Hair follicle dermal papilla cell (primary cell): ENCODE data around the gene GALNT1. TPM values are rescaled to one million over a fixed set of nuclear protein-coding genes. Genes with fewer than 3 reads are reported as not detected.

ENCODE experiments used
- total RNA-seq: library from RNA; depleted of rRNA; stranded (reverse); fragments of >200 nt; gene quantifications from 2 replicates; pipeline ENCODE4 v1.2.3, GENCODE V29; 2012

GALNT1 gene
- 45.6 and 49.7 TPM in 2 replicates for total RNA-seq

GRCh38 chr18:35581546-35581897, at the start of gene GALNT1:
Gene GALNT1 (plus strand): TSS chr18:35581740. CDS start chr18:35654663, 72,923 bp downstream.

Other genes starting within 250 kb of the GALNT1 start
- 28.3 and 35.4 TPM in 2 replicates for gene ZNF24, start 237.3 kb upstream of the GALNT1 start, total RNA-seq
- gene ZNF396, start 204.4 kb upstream of the GALNT1 start, total RNA-seq, result 1.1 and 1.2 TPM in 2 replicates
- gene INO80C, start 83.8 kb upstream of the GALNT1 start, total RNA-seq, result 3.5 and 4.5 TPM in 2 replicates